ENCODE results near the gene LMBRD1.

GRCh38 chr6:69705954-69706353 is 90.9 kb downstream of the LMBRD1 start:
- TF ChIP-seq CTCF (IDR thresholded peaks at IDR 0.05) (no peak), POLR2A (IDR thresholded peaks at IDR 0.05) (no peak)
